BJ (cell line): ENCODE data around the gene MESP2. TPM values are rescaled to one million over a fixed set of nuclear protein-coding genes. Genes with fewer than 3 reads are reported as not detected.

Experiments used
- CTCF ChIA-PET: fragments of 350-600 bp; formaldehyde crosslinking; extraction: SDS; loops from one replicate; lab custom pipeline; 2021; ENCODE audit warnings: antibody characterized with exemption, inconsistent platforms; lab: Yijun Ruan, JAX
- POLR2A ChIA-PET: fragments of 300-600 bp; sonication (Branson Sonifier 250); formaldehyde crosslinking; extraction: SDS; loops from one replicate; lab custom pipeline; 2021; ENCODE audit warnings: antibody characterized with exemption; lab: Charles Lee
- DNase-seq: peaks from one replicate; pipeline ENCODE4 v3.0.0-alpha.2; 2011; ENCODE audit warnings: low read depth
- H3K27me3 ChIP-seq: 2 replicates; pipeline ENCODE4 v1.6.0; 2011; ENCODE audit warnings: low read length; ENCODE audit not compliant: control insufficient read depth, insufficient read depth
- H3K36me3 ChIP-seq: 2 replicates; pipeline ENCODE4 v1.5.1; 2011; ENCODE audit warnings: low read length; ENCODE audit not compliant: control insufficient read depth, insufficient read depth
- H3K4me3 ChIP-seq: 2 replicates; pipeline ENCODE4 v1.5.1; 2011; ENCODE audit warnings: low read depth, mild to moderate bottlenecking, control low read depth, low read length
- polyA plus RNA-seq: library from polyadenylated mRNA; depleted of rRNA; stranded (reverse); fragments of >200 nt; gene quantifications from 2 replicates; pipeline ENCODE4 v1.2.3, GENCODE V29; 2011
- TF ChIP-seq, protein P1 (sequence below): IDR thresholded peaks from 2 replicates; pipeline ENCODE4 v1.5.1; 2011; ENCODE audit warnings: low read depth, mild to moderate bottlenecking, control low read depth, inconsistent platforms, low read length, moderate library complexity; ENCODE audit not compliant: insufficient read depth

MESP2 gene
- polyA plus RNA-seq, 1 experiment, result 0.39 TPM

DNA sequence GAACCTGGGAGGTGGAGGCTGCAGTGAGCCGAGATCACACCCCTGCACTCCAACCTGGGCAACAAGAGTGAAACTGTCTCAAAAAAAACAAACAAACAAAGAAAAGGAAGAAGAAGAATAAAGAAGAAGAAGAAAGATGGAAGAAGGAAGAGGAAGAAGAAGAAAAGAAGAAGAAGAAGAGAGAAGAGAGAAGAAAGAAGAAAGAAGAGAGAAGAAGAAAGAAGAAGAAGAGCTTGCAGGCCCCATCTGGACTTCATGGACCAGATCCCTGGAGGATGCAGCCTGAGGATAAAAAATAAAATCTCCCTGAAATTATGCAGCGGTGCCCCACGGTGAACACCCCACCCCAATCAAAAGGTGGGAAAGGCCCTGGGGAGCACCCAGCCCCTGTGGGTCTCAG, 16.3 kb upstream of the MESP2 start:
- ChIA-PET CTCF (interaction anchor here (0.6 to 10.8 kb wide), 21 partner anchors 8 to 516 kb away, joined by 3 to 221 read pairs (median 8); partner anchors contain the start of genes MESP1 and MESP2), POLR2A (no interaction called here)
- Histone ChIP-seq H3K27me3 (no peaks in the 10 kb centered on the region), H3K4me3 (no peak overlapping the region), H3K36me3 (no peaks in the 10 kb centered on the region)
- DNase-seq, result no peak
- TF ChIP-seq, protein P1, sequence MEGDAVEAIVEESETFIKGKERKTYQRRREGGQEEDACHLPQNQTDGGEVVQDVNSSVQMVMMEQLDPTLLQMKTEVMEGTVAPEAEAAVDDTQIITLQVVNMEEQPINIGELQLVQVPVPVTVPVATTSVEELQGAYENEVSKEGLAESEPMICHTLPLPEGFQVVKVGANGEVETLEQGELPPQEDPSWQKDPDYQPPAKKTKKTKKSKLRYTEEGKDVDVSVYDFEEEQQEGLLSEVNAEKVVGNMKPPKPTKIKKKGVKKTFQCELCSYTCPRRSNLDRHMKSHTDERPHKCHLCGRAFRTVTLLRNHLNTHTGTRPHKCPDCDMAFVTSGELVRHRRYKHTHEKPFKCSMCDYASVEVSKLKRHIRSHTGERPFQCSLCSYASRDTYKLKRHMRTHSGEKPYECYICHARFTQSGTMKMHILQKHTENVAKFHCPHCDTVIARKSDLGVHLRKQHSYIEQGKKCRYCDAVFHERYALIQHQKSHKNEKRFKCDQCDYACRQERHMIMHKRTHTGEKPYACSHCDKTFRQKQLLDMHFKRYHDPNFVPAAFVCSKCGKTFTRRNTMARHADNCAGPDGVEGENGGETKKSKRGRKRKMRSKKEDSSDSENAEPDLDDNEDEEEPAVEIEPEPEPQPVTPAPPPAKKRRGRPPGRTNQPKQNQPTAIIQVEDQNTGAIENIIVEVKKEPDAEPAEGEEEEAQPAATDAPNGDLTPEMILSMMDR, result no peak

DNA sequence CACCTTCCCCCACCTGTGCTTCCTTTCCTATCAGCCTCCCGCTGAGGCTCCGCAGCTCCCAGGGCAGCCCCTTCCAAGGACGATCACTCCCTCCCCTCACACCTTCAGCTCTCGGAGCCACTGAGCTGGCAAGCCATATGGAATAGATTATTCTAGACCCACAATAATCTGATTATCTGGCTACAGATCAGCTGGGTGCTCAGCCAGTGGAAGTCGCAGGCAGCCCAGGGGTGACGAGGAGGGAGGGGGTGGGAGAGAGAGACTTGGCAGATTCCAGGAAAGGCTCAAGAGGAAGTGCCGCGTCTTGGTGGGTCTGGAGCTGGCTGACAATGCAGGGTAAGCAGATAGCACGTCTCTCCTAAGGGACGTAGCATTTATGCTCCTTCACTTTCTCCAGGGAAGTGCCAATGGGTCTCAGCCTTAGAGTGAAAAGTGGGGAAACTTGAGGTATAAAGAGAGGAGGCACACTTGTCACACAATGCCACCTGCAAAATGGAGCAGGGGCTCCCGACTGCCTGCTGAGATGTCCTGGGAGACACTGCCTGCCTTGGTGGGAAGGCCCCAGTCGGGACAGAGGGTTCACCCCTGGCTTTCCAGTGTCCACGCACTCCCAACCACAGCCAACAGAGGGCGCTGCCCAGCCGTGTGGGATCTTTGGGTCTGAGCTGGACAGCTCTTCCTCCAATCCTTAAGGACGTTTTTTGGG, 15.7 kb upstream of the MESP2 start:
- ChIA-PET CTCF (interaction anchor here (0.6 to 10.8 kb wide), 34 partner anchors 9 to 516 kb away, joined by 3 to 221 read pairs (median 5); partner anchors contain the start of genes ANPEP, AP3S2, MESP1 and MESP2), POLR2A (interaction anchor here (0.6 to 1.1 kb wide), 3 partner anchors 48 to 116 kb away, joined by 3 to 5 read pairs (median 4); no protein-coding TSS in a partner anchor)
- TF ChIP-seq, protein P1, result peak; percentile 98

DNA sequence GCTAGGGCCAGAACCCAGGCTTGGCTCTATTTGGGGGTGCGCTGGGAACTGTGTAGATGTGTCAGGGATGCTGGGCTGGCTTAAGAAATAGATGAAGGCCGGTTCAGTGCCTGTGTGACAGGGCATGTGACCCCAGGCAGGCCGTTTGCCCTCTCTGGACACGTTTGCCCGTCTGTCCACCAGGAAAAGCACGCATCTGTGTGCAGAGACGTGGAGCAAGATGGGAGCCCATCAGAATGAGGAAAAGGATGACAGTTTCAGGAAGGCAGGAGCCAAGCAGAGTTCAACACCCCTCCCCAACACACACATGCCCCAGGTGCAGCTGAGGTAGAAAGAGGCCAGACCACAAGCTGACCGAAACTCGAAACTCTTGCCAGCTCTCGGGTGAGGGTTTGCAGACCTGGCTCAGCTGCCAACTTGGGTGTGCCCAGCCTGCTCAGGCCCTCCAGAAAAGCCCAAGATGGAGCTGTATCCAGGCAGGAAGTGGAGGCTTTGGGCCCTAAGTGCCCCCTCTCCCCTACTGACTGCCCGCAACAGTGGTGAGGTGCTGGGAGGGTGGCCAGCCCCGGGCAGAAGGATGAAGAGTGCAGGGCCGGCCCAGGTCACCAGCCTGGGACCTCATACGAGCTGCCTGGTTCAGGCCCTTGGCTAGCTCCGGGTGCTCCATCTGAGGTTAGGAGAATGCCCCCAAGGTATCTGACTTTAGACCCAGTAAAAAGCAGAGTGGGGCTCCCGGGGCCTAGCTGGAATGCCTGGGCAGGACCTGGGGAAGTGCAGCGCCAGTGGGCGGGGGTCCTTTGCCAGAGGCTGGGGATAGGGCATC, 14.9 kb upstream of the MESP2 start:
- TF ChIP-seq, protein P1, result no peak
- H3K27me3 ChIP-seq, result no peaks in the 10 kb centered on the region
- no peak for DNase-seq
- CTCF ChIA-PET, result interaction anchor here (0.6 to 10.8 kb wide), 31 partner anchors 10 to 460 kb away, joined by 3 to 221 read pairs (median 5); partner anchors contain the start of genes ANPEP, AP3S2, MESP1 and MESP2
- H3K4me3 ChIP-seq, result no peak overlapping the region
- H3K36me3 ChIP-seq, result no peaks in the 10 kb centered on the region
- POLR2A ChIA-PET, result interaction anchor here (0.6 to 1.1 kb wide), 3 partner anchors 47 to 115 kb away, joined by 3 to 5 read pairs (median 4); no protein-coding TSS in a partner anchor

More for the DNA sequence above, 15.7 kb upstream of the MESP2 start:
- no peak for DNase-seq
- Histone ChIP-seq H3K27me3 (no peaks in the 10 kb centered on the region), H3K4me3 (no peak overlapping the region), H3K36me3 (no peaks in the 10 kb centered on the region)

DNA sequence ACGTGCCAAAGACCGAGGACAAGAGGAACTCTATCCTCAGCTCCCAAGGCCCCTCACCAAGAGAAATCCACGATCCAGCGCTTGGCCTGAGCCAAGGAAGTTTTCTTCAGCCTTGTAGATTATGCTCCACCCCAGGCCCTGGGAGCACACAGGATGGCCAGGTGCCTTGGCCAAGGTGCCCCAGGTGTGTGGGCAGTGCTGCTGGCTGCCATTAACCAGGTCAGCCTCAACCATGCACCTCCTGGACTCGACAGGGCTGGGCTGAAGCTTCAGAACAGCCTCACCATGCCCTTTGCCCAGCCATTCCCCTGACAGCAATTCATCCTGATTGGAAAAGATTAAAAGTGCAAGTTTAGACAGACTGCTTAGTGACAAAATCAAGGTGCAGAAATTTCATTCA, 14.2 kb upstream of the MESP2 start:
- CTCF ChIA-PET, result interaction anchor here (0.9 to 10.8 kb wide), 17 partner anchors 10 to 315 kb away, joined by 3 to 221 read pairs (median 13); partner anchors contain the start of genes ANPEP, MESP1 and MESP2
- POLR2A ChIA-PET, result no interaction called here
- DNase-seq, result no peak

More for the DNA sequence above, 14.2 kb upstream of the MESP2 start:
- Histone ChIP-seq H3K27me3 (no peaks in the 10 kb centered on the region), H3K36me3 (no peaks in the 10 kb centered on the region), H3K4me3 (no peak overlapping the region)
- TF ChIP-seq, protein P1, result no peak
